HG02840 (cell line): ENCODE data around the gene WDR73.

Experiments used
- ATAC-seq: cut with Tn5 transposase; IDR thresholded peaks from one replicate; pipeline ENCODE4 v1.9.1; 2021; ENCODE audit warnings: mild to moderate bottlenecking, moderate library complexity, moderate number of reproducible peaks; ENCODE audit not compliant: unreplicated experiment, low FRiP score

WDR73 gene

GRCh38 chr15:84621358-84621979 is 32.6 kb downstream of the WDR73 start:
- no peak for ATAC-seq

GRCh38 chr15:84620626-84621025 is 33.5 kb downstream of the WDR73 start:
- ATAC-seq: no peak

DNA sequence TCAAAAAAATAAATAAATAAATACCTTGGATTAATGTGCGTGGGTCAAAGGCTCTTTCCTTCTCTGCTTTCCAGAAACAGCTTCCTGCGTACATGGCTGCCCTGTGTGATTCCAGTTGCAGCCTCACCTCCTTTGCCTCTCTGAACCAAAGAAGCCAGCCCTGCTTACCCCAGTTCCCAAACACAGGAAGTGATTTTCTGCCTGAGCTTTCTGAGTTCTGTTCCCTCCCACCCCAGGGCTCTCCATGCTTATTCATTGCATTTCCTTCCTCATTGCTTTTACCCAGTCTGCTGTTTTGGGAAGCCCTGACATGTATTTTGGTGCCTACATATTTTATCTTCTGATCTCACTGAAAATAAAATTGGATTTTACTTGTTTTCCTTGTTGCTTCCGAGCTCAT is 37.8 kb downstream of the WDR73 start:
- no peak for ATAC-seq

- ATAC-seq: no peak
These were observed 42.5 kb downstream of the WDR73 start for GRCh38 chr15:84611631-84612030.

- ATAC-seq: no peak
These were observed 44.1 kb downstream of the WDR73 start for GRCh38 chr15:84609818-84610525.

GRCh38 chr15:84608707-84609284 is 45.3 kb downstream of the WDR73 start:
- ATAC-seq: no peak

DNA sequence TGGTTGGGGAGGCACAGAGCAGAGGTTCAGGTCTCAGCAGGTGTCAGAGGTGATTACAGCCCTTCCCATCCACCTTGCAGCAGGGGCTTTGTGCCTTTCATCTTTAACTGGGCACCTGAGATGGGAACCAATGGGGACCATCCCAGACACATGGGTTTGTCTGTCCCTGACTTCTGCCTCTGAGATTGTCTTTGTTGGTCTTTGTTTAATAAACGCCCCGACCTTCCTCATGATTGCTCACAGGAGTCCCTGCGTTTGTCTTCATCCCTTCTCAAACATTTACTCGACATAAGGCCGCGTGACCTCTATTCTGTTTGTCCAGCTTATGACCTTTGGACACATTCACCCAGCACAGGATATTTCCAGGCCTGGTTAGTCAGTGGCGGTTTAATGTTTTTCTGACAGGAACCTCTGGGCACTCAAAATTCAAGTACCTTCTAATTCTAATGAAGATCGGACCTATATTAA is 47.4 kb downstream of the WDR73 start:
- ATAC-seq: no peak

DNA sequence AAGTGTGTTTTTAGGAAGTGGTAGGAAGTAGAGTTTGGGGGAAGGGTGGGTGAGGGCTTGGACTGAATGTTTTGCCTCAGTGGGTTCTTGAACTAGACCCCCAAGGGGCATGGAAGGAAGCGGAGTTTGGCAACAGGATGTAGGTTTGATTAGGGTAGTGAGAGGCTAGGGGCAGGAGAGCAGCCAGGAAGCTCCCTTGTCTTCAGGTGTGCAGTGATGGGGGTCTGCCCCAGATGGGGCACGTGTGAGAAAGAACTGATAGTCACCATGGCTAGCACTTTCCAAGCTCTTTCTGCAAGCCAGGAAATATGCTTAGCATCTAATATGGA is 48.6 kb downstream of the WDR73 start:
- no peak for ATAC-seq

GRCh38 chr15:84604826-84605553 is 49.1 kb downstream of the WDR73 start:
- no peak for ATAC-seq

- no peak for ATAC-seq
These were observed 50.3 kb downstream of the WDR73 start for GRCh38 chr15:84603630-84604379.

GRCh38 chr15:84601555-84601838 is 52.6 kb downstream of the WDR73 start:
- no peak for ATAC-seq

DNA sequence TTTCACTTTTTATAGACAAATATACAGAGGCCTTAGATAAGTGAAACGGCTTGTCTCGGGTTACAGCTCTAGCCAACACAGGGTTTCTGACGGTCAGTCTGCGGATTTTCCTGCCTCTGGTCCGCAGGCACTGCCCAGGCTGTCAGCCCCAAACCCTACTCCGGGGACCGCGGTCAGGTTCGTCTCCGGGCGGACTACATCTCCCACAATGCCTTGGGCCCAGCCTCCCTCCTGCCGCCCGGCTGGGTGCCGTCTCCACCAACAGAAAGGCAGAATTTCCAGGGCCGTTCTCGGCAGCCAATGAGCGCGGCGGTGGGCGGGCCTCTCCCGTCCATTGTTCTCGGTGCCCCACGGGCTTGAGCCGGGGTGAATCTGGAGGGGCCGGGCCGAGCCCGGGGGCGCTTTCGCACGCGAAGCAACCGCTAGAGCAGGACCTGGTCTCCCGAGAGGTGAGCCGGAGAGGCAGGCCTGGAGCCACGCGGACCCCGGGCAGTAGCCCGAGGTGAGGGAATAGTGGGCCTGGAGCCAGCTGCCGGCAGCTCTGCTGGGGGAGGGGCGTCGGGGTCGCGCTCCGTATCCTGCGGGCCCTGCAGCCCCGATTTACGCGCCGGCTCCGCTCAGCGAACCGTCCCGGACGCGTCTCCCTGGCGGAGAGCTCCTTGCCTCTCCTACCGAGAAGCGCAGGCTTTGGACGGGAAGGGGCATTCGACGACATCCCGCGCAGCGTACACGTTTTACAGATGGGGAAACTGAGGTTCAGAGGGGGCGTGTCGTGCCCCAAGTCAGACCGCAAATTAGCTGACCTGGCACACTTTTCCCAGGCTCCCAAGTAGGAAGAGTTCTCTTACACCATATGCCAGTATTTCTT is 53.2 kb downstream of the WDR73 start, which contains the start of gene ZSCAN2:
Gene ZSCAN2, plus strand, starts transcription at position 323 of the 868 bp plus-strand sequence. CDS start 2,919 bp downstream, outside the sequence.
- ATAC-seq: peak; percentile 95

GRCh38 chr15:84600331-84600686 is 53.8 kb downstream of the WDR73 start:
- peak; percentile 19 for ATAC-seq

DNA sequence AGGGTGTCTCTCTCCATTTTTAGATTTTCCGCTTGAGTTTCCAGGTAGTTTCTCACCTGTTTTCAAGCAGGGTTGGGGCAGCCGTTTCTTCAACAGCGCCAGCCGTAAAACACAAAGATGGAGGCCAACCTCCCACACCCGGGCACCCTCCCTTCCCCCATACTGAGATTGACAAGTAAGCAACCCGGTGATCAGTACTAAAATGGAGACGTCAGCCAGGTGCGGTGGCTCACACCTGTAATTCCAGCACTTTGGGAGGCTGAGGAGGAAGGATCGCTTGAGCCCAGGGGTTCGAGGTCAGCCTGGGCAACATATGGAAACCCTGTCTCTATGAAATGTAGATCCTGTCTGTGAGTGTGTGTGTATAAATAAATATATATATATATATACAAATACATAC is 54.2 kb downstream of the WDR73 start:
- no peak for ATAC-seq

DNA sequence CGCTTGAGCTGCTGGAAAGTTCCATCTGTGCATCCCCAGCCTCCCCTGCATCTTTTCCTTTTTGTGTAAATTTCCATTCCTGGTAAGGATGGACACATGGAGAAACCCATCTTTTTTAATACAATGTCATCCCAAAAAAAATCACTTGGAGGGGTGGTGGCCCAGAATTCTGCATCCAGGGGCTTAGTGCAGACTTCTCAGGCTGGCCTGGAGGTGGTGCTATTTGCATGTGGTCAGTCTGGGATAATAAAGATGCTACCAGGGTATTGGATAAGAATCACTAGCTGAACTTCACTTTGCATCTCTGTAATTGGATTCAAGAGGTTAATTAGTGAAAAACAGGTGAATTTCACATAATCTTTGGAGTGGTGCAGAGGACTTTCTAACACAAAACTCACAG is 55.1 kb downstream of the WDR73 start:
- no peak for ATAC-seq

- no peak for ATAC-seq
These were observed 55.8 kb downstream of the WDR73 start for GRCh38 chr15:84598250-84598649.

GRCh38 chr15:84597296-84597695 is 56.8 kb downstream of the WDR73 start:
- no peak for ATAC-seq

GRCh38 chr15:84595660-84596059 is 58.4 kb downstream of the WDR73 start:
- ATAC-seq: no peak

GRCh38 chr15:84594617-84595290 is 59.3 kb downstream of the WDR73 start:
- ATAC-seq: no peak
